Peyer's patch (tissue), 4 donors: ENCODE results near the gene SLC13A5. TPM values are rescaled to one million over a fixed set of nuclear protein-coding genes. Genes with fewer than 3 reads are reported as not detected.
A peak's percentile ranks its signal among the peaks of the same experiment; 100 is the strongest.

ENCODE experiments used
- DNase-seq, 3 donors: peaks; one replicate each; pipeline ENCODE4 v3.0.0-alpha.2; 2017 to 2019
- H3K27ac ChIP-seq, 4 donors: fragments of 200-600 bp; sonication (generic); one replicate each; pipeline ENCODE4 v1.5.1; 2016 to 2019
- H3K27me3 ChIP-seq, 2 donors: fragments of 200-600 bp; sonication (generic); one replicate each; pipeline ENCODE4 v1.5.1; 2019
- H3K36me3 ChIP-seq, 3 donors: fragments of 200-600 bp; sonication (generic); one replicate each; pipeline ENCODE4 v1.5.1; 2016 to 2019
- H3K4me1 ChIP-seq, 4 donors: fragments of 200-600 bp; sonication (generic); one replicate each; pipeline ENCODE4 v1.5.1; 2016 to 2019
- H3K4me3 ChIP-seq, 4 donors: fragments of 200-600 bp; sonication (generic); 1 replicate in 3 of 4; 2 replicates in 1 of 4; pipeline ENCODE4 v1.5.1; 2016 to 2019; ENCODE audit warnings: mild to moderate bottlenecking in 1 of 4
- H3K9me3 ChIP-seq, 4 donors: fragments of 200-600 bp; sonication (generic); one replicate each; pipeline ENCODE4 v1.5.1; 2016 to 2019; ENCODE audit warnings: mild to moderate bottlenecking in 1 of 4
- CTCF ChIP-seq, 6 experiments: fragments of 450-650 bp in 4 of 6; fragments of 200-600 bp in 2 of 6; sonication (generic) in 1 of 6; IDR thresholded peaks; one replicate each; pipeline ENCODE4 v1.5.1; 2017 to 2019; ENCODE audit warnings: antibody characterized with exemption in 6 of 6, mild to moderate bottlenecking in 3 of 6, moderate library complexity in 1 of 6
- POLR2A ChIP-seq, 2 donors: fragments of 450-650 bp; IDR thresholded peaks; one replicate each; pipeline ENCODE4 v1.5.1; 2017; ENCODE audit warnings: antibody characterized with exemption in 2 of 2, mild to moderate bottlenecking in 2 of 2, moderate library complexity in 2 of 2
- total RNA-seq, 4 donors: library from RNA; depleted of rRNA; stranded (reverse); fragments of >200 nt; gene quantifications; one replicate each; pipeline ENCODE4 v1.1.0, GENCODE V29; 2016

The SLC13A5 gene
- total RNA-seq, 4 donors from 2014 or later, result not detected

GRCh38 chr17:6640536-6641246 lies 72.5 kb downstream of the SLC13A5 start, which contains the start of the genes KIAA0753 and TXNDC17:
Gene KIAA0753 (minus strand): TSS chr17:6640711. CDS start chr17:6635103, 5,608 bp downstream.
Gene TXNDC17 (plus strand): TSS chr17:6641060. CDS start chr17:6641083, 23 bp downstream.
- H3K4me1 ChIP-seq, result peaks cover 5 to 27% (median 11%) of the 10 kb centered on the region in 4 donors
- peaks cover 0 to 29% (median 0%) of the 10 kb centered on the region in 3 donors for H3K36me3 ChIP-seq
- DNase-seq, result peak; percentile 93 to 97 (median 94)
- H3K27me3 ChIP-seq, result no peaks in the 10 kb centered on the region
- peak within 1 kb of the TSS; percentile 85 to 89 (median 85) for H3K27ac ChIP-seq
- peak within 1 kb of the TSS; percentile 56 to 87 (median 76) for H3K4me3 ChIP-seq
- no peaks in the 10 kb centered on the region for H3K9me3 ChIP-seq
- peak; percentile 90 to 92 for TF ChIP-seq POLR2A (IDR thresholded peaks at IDR 0.05)
- TF ChIP-seq CTCF (IDR thresholded peaks at IDR 0.05), result no peak

GRCh38 chr17:6639586-6640535 lies 73.3 kb downstream of the SLC13A5 start:
- Histone ChIP-seq H3K4me1 (peaks cover 5 to 27% (median 11%) of the 10 kb centered on the region in 4 donors), H3K9me3 (no peaks in the 10 kb centered on the region), H3K4me3 (peak overlapping the region; percentile 56 to 87 (median 76)), H3K27ac (peak overlapping the region; percentile 85 to 89 (median 85)), H3K27me3 (no peaks in the 10 kb centered on the region), H3K36me3 (peaks cover 0 to 22% (median 0%) of the 10 kb centered on the region in 3 donors)
- no peak for TF ChIP-seq POLR2A (IDR thresholded peaks at IDR 0.05)
- TF ChIP-seq CTCF (IDR thresholded peaks at IDR 0.05), result no peak
- DNase-seq, result peak; percentile 27 to 69 (median 58)

GRCh38 chr17:6639014-6639585 lies 74.1 kb downstream of the SLC13A5 start:
- DNase-seq, result no peak
- Histone ChIP-seq H3K36me3 (peaks cover 0 to 19% (median 0%) of the 10 kb centered on the region in 3 donors), H3K4me1 (peaks cover 5 to 27% (median 11%) of the 10 kb centered on the region in 4 donors), H3K27ac (no peak overlapping the region), H3K27me3 (no peaks in the 10 kb centered on the region), H3K4me3 (peak overlapping the region; percentile 56 to 87 (median 76)), H3K9me3 (no peaks in the 10 kb centered on the region)
- TF ChIP-seq POLR2A (IDR thresholded peaks at IDR 0.05) (no peak), CTCF (IDR thresholded peaks at IDR 0.05) (no peak)

- H3K9me3 ChIP-seq, result no peaks in the 10 kb centered on the region
- no peaks in the 10 kb centered on the region for H3K27me3 ChIP-seq
- H3K4me1 ChIP-seq, result peaks cover 5 to 27% (median 11%) of the 10 kb centered on the region in 4 donors
- no peak overlapping the region for H3K4me3 ChIP-seq
- DNase-seq, result no peak
- TF ChIP-seq POLR2A (IDR thresholded peaks at IDR 0.05) (no peak), CTCF (IDR thresholded peaks at IDR 0.05) (no peak)
- peaks cover 0 to 21% (median 0%) of the 10 kb centered on the region in 3 donors for H3K36me3 ChIP-seq
- no peak overlapping the region for H3K27ac ChIP-seq
Observed at GRCh38 chr17:6638046-6638908, 74.9 kb downstream of the SLC13A5 start.
